Measurements from ENCODE around the gene C11orf97.
"Not testable (repeated sequence)": the region's sequence is repeated elsewhere in the genome, so short reads cannot be mapped to it uniquely, and the experiment has no call there.

Gene C11orf97

DNA sequence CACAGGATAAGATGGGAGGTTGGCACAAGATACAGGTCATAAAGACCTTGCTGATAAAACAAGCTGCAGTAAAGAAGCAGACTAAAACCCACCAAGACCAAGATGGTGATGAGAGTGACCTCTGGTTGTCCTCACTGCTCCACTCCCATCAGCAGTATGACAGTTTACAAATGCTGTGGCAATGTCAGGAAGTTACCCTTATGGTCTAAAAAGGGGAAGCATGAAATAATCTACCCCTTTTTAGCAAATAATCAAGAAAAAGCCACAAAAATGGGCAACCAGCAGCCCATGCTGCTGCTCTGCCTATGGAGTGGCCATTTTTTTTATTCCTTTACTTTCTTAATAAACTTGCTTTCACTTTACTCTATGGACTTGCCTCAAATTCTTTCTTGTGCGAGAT is 46.2 kb downstream of the C11orf97 start:
- DNase-seq: no peak

DNA sequence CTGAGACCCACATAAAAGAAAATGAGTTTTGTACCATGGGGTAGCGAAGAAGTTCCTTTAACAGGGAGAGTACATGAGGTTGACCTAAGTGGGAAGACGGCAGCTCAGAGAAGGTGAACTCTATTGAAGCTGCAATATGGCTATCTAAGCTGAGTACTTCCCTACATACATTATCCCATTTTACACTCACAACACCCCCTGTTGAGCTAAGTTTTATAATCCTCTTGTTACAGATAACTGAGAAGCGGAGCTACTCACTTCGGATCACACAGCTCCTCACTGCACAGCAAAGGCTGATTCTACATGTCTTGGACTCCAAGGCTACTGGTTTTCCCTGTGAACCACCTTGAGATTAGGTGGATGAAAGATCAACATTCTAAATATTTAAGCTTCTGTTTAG is 46.7 kb downstream of the C11orf97 start:
- no peak for DNase-seq

DNA sequence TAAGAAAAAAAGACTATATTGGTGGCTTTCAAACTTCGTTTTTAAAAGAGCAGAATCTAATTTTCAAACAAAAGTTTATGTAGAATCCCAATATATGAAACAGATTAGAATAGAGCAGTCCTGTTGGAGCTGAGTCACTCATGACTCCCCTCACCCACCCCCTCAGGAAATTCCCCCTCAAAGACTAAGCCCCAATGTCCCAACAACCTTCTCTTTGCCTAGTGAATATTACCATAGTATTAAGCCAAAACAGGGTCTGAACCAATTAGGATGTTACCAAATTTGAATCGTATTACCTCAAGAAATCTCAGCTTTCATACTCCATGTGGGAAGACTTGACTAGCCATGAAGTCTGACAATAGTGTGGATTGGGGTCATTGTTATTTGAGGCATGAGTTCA is 47.1 kb downstream of the C11orf97 start:
- no peak for DNase-seq

DNA sequence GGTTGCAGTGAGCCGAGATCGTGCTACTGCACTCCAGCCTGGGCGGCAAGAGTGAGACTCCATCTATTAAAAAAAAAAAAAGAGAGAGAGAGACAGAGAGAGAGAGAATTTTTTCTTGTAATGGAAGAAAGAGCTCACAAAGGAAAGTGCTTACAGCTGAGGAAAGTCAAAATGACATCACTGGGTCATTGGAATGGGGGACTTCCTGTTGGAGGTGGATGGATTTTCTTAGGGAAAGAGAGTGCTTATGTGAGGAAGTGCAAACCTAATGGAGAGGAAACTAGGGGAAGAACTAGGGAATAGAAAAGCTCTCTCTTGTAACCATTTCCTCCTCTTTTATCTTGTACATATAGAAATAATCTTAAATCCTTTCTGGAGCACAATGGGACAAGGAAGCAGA is 48.6 kb downstream of the C11orf97 start:
- no peak for DNase-seq

- no peak for DNase-seq
These were observed 51.1 kb downstream of the C11orf97 start for GRCh38 chr11:94563176-94563847.

DNA sequence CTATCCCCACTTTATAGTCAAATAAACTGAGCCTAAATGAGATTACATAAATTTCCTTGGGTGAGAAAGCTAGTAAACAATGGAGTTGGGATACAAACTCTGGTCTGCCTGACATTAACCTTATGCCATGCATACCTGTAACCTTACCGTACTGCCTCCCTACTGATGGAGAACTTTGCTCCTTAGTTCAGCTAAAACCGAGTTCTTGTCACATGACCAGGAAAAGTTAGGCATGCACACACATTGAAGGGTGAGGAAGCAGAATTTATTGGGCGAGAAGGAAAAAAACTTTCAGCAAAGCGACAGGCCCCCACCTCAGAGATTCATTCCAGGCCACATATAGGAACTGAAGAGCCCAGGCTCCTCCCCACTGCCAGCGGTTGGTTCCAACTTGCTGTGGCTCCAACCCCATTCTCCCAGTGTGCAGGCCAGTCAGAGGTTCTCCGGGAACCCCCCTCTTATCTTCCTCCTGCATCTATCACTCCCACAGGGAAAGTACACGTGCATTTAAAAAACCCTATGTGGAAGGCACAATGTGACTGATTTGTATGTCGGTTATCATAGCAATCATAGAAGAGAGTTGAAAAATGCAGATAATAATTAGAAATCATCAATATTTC is 51.7 kb downstream of the C11orf97 start:
- DNase-seq: no peak

DNA sequence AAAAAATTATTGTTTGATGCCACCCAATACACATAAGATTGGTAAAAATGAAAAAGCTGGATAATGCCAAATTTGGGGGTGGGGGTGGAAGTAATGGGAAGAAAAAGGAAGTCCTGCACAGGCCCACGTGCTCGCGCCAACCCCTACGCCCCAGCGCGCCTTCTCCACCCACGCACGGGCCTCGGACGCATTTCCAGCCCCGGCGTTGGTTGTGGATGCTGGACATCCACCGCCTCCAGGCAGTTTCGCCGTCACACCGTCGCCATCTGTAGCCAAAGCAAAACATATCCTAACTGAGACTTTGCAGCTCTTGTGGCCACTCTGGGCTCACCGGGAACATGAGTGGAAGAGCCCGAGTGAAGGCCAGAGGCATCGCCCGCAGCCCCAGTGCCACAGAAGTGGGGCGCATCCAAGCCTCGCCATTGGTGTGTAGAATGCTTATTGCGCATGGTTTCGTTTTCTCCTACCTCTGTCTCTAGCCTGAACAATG is 55.0 kb downstream of the C11orf97 start, which contains the start of gene PIWIL4:
PIWIL4 (plus strand) TSS at position 188 of the 490 bp plus-strand sequence; CDS start at position 339, 151 bp downstream.
- no peak for DNase-seq

- no peak for DNase-seq
These were observed 55.9 kb downstream of the C11orf97 start for GRCh38 chr11:94568200-94568599.

DNA sequence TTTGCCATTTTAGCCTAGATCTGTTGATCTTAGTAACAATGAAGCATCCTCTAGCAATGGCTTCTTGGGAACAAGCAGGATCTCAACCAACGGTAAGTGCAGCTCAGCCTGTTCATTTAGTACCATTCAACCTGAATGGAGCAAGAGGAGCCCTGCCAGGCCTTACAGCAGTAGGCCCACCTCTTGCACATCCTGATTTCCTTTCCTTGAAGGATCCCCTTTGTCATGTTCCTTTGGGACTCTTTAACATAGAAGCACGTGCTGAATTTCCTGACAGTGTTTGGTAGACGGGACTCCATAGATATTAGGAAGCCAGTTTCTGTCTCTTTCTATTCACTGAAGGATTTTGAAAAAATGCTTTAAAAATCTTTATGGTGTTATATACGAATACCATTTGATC is 56.5 kb downstream of the C11orf97 start:
- no peak for DNase-seq

GRCh38 chr11:94572975-94573374 is 60.7 kb downstream of the C11orf97 start:
- DNase-seq: not testable (repeated sequence)

- no peak for DNase-seq
These were observed 62.1 kb downstream of the C11orf97 start for GRCh38 chr11:94574193-94574961.

- DNase-seq: no peak
These were observed 64.0 kb downstream of the C11orf97 start for GRCh38 chr11:94576306-94576705.

DNA sequence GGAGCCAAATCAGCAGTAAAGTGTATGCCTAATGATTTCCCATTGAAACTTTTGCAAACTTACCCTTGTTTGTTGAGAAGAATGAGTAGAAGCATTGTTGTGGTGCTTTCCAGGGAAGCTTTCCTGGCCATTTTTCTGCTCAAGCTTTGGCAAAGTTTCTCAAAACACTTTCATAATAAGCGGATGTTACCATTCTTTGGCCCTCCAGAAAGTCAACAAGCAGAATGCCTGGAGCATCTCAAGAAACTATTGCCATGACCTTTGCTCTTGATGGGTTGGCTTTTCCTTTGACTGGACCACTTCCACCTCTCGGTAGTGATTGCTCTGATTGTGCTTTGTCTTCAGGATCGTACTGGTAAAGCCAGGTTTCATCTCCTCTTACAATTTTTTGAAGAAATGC is 65.6 kb downstream of the C11orf97 start:
- DNase-seq: no peak
